Measurements from ENCODE around the gene ADCYAP1R1.

- TF ChIP-seq, protein P1, sequence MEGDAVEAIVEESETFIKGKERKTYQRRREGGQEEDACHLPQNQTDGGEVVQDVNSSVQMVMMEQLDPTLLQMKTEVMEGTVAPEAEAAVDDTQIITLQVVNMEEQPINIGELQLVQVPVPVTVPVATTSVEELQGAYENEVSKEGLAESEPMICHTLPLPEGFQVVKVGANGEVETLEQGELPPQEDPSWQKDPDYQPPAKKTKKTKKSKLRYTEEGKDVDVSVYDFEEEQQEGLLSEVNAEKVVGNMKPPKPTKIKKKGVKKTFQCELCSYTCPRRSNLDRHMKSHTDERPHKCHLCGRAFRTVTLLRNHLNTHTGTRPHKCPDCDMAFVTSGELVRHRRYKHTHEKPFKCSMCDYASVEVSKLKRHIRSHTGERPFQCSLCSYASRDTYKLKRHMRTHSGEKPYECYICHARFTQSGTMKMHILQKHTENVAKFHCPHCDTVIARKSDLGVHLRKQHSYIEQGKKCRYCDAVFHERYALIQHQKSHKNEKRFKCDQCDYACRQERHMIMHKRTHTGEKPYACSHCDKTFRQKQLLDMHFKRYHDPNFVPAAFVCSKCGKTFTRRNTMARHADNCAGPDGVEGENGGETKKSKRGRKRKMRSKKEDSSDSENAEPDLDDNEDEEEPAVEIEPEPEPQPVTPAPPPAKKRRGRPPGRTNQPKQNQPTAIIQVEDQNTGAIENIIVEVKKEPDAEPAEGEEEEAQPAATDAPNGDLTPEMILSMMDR (IDR thresholded peaks at IDR 0.05; ENCODE audit: control extremely low read depth in 1 of 3, insufficient read depth in 1 of 3, low read depth in 1 of 3, low read length in 3 of 3), result peak in 2 of 3 experiments; percentile 2 to 15; a peak in 1 of 4 replicates
- TF ChIP-seq HDAC2 (IDR thresholded peaks at IDR 0.05; ENCODE audit: borderline replicate concordance in 1 of 2, low read depth in 2 of 2, low read length in 2 of 2) (no peak), POLR2A (IDR thresholded peaks at IDR 0.05; ENCODE audit: control extremely low read depth in 1 of 2, low read depth in 2 of 2, low read length in 2 of 2) (no peak), EZH2 (IDR thresholded peaks at IDR 0.05; ENCODE audit: low read depth, low read length, severe bottlenecking) (no peak), CBX8 (IDR thresholded peaks at IDR 0.05; ENCODE audit: borderline replicate concordance, low read depth, low read length) (no peak), SIX5 (IDR thresholded peaks at IDR 0.05; ENCODE audit: low read depth, low read length) (no peak), RFX5 (IDR thresholded peaks at IDR 0.05; ENCODE audit: borderline replicate concordance, low read depth, low read length) (no peak), EP300 (IDR thresholded peaks at IDR 0.05; ENCODE audit: borderline replicate concordance in 1 of 2, low read depth in 2 of 2, low read length in 2 of 2) (no peak), SAP30 (IDR thresholded peaks at IDR 0.05; ENCODE audit: insufficient read depth, insufficient replicate concordance, low read length) (no peak), PHF8 (conservative IDR thresholded peaks at IDR 0.05; ENCODE audit: low read depth, low read length) (no peak), JUND (IDR thresholded peaks at IDR 0.05; ENCODE audit: low read length) (no peak)
- TF ChIP-seq, protein P2, sequence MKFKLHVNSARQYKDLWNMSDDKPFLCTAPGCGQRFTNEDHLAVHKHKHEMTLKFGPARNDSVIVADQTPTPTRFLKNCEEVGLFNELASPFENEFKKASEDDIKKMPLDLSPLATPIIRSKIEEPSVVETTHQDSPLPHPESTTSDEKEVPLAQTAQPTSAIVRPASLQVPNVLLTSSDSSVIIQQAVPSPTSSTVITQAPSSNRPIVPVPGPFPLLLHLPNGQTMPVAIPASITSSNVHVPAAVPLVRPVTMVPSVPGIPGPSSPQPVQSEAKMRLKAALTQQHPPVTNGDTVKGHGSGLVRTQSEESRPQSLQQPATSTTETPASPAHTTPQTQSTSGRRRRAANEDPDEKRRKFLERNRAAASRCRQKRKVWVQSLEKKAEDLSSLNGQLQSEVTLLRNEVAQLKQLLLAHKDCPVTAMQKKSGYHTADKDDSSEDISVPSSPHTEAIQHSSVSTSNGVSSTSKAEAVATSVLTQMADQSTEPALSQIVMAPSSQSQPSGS (IDR thresholded peaks at IDR 0.05; ENCODE audit: low read length), result no peak
Observed at GRCh38 chr7:31126976-31127375, 74.9 kb downstream of the ADCYAP1R1 start.
